ENCODE measurements around the gene WNT11.

WNT11 gene

GRCh38 chr11:76176463-76176862 lies 29.8 kb downstream of the WNT11 start:
- no peak for DNase-seq (ENCODE audit: low spot score)

GRCh38 chr11:76175783-76176182 lies 30.5 kb downstream of the WNT11 start:
- no peak for DNase-seq (ENCODE audit: low spot score)

DNA sequence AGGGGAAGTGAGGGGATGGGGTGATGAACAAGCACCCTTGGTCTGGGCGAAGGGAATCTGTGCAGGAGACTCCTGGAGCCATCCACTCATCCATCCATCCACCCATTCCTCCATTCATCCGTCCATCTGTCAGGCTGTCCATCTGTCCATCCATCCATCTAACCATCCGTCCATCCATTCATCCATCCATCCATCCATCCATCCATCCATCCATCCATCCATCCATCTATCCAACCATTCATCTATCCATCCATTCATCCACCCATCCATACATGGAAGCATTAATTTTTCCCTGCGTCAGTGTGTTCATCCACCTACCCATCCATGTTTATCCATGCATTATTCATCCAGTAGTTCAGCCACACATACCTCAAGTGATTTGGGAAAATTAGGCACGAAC lies 32.0 kb downstream of the WNT11 start:
- DNase-seq (ENCODE audit: low spot score), result no peak

DNA sequence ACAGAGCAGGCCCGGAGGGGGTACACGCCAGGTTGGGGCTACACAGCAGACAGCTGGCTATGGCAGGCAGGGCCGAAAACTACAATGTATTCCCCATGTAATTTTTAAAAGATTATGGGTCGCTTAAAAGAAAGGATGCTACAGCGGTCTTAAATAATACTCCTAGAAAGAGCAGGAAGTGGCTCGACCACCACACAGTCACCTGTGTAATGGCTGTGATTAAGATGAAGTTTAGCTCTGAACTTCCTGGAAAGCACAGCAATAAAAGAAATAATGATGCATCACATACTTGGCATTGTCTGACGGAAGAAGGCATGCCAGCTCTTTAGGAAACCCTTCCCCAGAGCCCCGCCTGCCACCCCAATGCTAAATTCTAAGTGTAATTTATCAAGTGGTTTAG lies 32.6 kb downstream of the WNT11 start:
- no peak for DNase-seq (ENCODE audit: low spot score)

- no peak for DNase-seq (ENCODE audit: low spot score)
Observed at GRCh38 chr11:76172583-76172982, 33.7 kb downstream of the WNT11 start.

- DNase-seq (ENCODE audit: low spot score), result no peak
Observed at GRCh38 chr11:76170468-76170867, 35.8 kb downstream of the WNT11 start.

GRCh38 chr11:76169473-76169896 lies 36.8 kb downstream of the WNT11 start:
- no peak for DNase-seq (ENCODE audit: low spot score)

GRCh38 chr11:76167590-76167989 lies 38.7 kb downstream of the WNT11 start:
- no peak for DNase-seq (ENCODE audit: low spot score)

GRCh38 chr11:76166314-76166713 lies 40.0 kb downstream of the WNT11 start:
- no peak for DNase-seq (ENCODE audit: low spot score)

DNA sequence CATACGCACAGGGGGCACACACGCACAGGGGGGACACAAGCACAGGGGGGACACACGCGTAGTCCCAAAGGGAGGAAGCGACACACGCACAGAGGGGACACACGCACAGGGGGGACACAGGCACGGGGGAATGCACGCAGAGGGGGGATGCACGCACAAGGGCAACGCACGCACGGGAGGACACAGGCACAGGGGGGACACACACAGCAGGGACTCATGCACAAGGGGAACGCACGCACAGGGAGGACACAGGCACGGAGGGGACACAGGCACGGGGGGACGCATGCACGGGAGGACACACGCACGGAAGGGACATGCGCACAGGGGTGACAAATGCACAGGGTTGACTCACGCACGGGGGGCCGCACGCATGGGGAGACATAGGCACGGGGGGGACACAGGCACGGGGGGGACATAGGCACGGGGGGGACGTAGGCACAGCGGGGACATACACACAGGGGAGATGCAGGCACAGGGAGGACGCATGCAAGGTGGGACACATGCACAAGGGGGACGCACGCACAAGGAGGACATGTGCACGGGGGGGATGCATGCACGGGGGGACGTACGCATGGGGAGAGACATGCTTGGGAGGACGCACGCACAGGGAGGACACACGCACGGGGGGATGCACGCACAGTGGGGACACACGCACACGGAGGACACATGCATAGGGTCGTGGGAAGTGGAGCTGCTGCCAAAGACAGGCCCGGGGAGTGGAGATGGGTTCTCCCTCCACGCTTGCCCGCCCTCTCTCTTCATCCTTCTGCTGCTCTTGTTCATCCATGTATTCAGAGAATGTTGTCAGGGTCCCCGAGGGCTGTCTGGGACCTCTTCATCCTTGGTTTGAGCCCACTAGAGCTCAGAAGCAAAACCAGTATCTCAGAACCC lies 41.2 kb downstream of the WNT11 start:
- DNase-seq (ENCODE audit: low spot score), result no peak

DNA sequence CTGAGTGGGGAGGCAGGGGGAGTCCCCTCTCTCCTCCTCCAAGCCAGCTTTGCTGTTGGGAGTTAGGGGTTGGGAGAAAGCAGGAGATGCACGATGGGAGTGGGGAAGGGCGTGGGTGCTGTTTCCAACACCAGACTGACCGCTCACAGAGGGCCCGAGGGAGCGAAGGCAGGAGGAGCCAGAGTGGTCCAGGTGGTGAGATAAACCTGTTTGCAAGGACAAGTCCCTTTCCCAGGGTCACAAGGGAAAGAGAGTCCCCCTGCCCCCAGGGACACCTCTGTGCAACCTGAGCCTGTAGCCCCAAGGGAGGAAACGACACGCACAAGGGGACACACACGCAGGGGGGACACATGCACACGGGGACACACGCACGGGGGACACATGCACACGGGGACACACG lies 42.2 kb downstream of the WNT11 start:
- no peak for DNase-seq (ENCODE audit: low spot score)

DNA sequence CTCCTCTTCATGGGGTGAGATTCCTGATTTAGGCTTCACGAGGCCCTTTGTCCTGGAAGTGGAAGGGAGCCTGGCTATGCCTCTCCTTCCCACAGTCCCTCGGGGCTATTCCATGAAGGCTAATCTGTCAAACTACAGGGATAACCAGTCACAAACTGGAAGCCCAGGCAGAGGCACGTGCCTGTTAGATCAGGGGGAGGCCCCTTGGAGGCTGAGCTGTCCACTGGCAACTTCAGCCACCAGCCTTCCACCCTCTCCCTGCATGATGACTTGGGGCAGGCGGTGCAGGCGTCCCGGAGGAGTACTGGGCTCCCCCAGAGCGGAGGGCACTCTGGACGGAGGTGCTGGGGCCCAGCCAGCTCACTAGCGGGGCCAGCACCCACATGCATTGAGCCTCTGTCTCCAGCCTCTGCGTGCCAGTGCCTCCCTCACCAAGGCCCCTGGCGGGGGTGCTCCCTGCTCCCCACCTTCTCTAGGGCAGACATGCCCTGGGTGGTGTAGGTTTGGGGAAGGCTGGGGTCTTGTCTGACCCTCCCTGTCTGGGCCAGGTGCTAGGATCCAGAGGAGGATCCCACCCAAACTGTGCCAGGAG lies 42.9 kb downstream of the WNT11 start:
- no peak for DNase-seq (ENCODE audit: low spot score)

DNA sequence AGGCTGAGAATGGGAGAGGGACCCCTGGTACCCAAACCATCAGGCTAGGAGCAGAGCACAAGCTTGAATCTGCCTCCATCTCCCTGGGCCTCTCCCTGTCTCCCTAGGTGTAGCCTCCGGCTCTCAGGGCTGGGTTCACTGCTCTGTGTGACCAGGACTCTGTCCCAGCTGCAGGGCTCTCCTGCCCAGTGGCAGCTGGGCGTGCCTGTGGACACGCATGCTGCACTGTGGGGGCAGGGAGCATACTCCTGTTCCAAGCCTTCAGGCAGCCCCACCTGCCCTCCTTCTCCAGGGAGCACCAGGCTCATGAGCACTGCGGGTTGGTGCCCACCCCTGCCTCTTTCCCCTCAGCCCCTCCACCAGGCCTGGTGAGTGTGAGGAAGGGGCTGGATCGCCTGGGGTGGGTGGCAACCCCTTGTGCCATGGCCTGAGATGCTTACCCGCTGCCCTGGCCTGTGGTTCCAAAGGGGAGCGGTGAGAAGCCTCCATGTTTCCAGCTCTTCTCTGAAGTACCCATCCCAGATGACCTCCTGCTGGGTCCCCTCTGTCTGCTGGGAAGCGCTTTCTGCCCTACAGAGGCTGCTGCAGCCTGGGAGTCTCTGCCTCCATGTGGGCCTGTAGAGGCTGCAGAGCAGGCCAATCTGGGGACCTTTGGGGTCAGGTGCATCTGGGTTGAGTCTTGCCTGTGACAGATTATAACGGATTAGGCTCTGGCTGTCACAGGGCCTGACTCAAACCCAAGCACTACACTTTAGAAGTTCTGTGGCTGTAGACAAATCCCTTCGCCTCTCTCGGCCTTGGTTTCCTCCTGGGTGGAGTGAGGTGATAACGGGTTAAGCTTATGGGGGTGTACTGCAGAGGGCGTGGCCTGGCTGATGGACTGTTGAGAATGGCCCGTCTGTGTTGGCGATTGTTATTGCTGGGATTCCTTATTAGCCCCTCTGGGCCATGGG lies 43.7 kb downstream of the WNT11 start:
- DNase-seq (ENCODE audit: low spot score), result no peak

DNA sequence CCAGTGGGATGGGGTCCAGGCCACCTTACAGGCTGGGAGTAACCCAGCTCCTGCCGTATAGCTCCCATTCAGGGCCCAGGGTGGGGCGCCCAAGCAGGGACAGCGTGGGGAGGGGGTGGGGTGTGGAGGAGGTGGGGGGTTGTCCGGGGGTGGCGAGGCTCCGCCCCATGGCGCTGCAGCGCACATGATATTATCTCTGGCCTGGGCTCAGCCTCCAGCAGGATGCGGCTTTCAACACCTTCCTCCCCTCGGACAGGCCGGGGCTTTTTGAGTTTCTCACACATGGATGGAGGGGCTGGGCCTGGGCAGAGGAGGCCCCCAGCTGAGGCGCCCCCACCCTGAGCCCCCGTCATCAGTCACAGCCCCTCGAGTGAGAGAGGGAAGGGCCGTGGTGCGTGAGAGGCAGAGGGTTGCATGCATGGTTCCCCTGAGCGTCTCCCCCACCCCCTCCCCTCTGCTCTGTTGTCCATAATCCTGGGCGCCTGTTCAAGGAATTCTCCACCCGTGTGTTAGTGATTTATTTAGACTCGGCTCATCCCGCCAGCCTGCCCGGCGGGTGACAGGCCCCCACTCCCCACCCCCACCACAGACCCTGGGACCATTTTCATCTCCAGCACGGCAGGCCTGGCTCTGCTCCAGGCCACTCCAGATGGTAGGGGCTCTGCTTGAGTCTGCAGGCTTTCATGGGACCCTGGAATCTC lies 44.9 kb downstream of the WNT11 start:
- peak; percentile 70 for DNase-seq (ENCODE audit: low spot score)

DNA sequence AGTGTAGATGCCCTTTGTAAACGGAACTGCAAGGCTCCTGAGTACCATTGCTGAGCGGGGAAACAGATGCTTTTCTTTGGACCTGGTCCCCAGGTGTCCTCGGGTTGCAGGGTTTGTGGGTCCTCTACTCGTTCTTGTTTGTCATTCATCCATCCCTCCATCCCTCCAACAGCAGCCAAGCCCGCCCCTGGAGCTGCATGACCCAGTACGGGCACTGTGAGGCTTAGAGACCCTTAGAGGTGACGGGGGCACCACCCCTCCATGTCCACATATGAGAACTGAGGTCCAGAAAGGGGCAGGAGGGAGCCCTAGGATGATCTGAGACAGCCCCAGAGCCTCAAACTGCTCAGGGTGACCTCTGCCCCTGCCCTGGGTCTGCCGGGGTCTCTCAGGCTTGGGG lies 45.4 kb downstream of the WNT11 start:
- no peak for DNase-seq (ENCODE audit: low spot score)

- no peak for DNase-seq (ENCODE audit: low spot score)
Observed at GRCh38 chr11:76159983-76160661, 46.2 kb downstream of the WNT11 start.

- no peak for DNase-seq (ENCODE audit: low spot score)
Observed at GRCh38 chr11:76159303-76159937, 46.9 kb downstream of the WNT11 start.

DNA sequence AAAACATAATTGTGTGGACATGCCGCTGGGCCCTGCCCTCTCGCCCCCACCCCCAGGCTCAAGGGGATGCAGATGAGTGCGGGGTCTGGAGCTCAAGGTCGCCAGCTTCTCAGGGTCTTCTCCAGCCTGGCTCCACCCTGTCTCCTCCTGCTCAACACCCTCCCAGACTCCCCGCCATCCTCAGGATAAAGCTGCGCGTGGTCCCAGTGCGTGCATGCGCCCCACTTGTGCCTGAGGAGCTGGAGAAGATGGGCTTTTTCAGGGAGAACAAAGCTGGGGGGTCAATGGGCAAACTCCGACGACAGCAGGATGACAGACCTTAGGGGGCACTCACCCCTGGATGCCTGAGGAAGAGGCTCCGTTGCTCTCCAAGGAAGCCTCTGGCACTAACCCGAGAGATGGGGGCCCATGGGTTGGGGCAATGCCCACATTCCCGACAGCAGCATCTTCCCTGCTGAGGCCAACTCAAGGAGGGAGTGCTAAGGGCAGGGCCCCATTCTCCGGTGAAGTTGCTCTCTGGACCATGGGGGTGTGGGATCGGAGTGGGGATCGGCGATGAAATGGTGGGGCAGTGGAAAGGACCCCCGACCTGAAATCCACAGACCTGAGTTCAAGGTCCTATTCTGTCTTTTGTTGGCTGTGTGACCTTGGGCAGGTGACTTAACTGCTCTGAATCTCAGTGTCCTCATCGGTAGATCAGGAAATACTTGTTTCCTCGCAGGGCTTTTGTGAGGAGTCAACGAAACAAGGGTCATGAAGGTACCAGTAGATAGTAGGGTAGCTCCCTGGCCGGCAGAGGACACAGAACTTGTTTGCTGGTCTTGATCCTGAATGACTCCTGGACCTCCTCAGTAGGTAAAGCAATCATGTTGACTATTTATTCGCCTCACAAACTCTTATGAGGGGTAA lies 47.7 kb downstream of the WNT11 start:
- DNase-seq (ENCODE audit: low spot score), result no peak

DNA sequence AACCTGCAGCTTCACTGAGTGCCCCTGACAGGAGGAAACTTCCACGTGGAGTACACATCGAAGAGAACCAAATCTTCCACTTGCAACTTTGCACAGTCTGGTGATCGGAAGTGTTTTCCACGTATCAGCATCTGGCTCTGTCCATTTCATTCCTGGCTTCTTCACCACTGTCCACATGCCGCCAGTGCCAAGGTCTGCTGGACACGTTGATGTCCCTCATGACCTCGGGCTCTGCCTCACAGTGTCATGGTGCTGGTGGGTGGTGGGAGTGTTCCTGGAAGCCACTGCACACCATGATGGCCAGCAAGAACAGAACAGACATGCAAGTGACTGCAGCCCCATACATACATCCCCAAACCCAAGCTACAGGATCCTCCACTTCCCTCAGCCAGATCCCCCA lies 48.4 kb downstream of the WNT11 start:
- DNase-seq (ENCODE audit: low spot score), result no peak
